SIG-M5 treated with dmso at 0.1 percent for 504 hours (cell line): ENCODE results near the gene SYNRG.
A peak's percentile ranks its signal among the peaks of the same experiment; 100 is the strongest.
"Not testable (repeated sequence)": the region's sequence is repeated elsewhere in the genome, so short reads cannot be mapped to it uniquely, and the experiment has no call there.

Source experiments
- DNase-seq: peaks from one replicate; lab custom pipeline; 2025; ENCODE audit not compliant: unreplicated experiment; lab: John Stamatoyannopoulos, UW

SYNRG gene

DNA sequence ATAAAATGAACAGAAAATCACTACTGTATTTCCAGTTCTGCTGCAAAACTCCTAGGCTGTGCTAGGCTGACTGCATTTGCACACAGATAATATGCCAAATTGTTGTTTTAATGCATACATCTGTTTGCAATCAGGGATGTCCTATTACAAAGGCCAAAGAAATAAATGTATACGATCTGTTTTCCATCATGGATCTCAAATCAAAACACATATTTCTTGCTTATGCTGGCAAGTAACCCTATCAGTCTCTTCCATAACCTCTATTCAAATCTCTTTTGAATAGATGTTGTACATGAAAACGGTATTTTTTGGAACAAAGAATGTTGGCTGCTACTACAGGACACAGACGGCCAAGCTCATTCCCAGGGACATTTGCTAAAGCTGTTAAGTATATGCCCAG is 62.9 kb downstream of the SYNRG start:
- no peak for DNase-seq

- DNase-seq, result no peak
Observed at GRCh38 chr17:37545486-37545885, 63.7 kb downstream of the SYNRG start.

- DNase-seq, result no peak
Observed at GRCh38 chr17:37543637-37544052, 65.6 kb downstream of the SYNRG start.

GRCh38 chr17:37541880-37542660 is 67.1 kb downstream of the SYNRG start:
- DNase-seq, result peak; percentile 22

DNA sequence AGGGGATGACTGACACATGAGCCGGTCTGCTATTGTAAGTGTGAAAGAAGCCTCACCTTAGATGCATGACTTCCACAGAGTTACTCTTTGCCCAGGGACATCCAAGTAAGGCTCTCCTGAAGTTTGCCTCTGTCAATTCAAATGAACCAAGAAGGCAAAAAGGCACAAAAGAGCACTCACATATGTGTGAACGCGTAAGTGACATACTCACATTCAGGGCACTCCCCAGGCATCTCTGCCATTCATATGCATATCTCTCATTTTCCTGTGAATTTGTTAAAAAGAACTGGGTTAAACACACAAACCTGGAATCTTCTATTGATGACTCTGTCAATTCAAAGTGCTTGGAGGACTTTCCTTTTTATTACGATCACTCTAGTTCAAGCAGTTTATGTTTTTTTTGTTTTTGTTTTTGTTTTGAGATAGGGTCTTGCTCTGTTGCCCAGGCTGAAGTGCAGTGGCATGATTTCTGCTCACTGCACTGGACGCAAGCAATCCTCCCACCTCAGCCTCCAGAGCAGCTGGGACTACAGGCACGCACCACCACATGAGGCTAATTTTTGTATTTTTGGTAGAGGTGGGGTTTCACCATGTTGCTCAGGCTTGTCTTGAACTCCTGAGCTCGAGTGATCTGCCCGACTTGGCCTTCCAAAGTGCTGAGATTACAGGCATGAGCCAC is 70.1 kb downstream of the SYNRG start:
- no peak for DNase-seq

DNA sequence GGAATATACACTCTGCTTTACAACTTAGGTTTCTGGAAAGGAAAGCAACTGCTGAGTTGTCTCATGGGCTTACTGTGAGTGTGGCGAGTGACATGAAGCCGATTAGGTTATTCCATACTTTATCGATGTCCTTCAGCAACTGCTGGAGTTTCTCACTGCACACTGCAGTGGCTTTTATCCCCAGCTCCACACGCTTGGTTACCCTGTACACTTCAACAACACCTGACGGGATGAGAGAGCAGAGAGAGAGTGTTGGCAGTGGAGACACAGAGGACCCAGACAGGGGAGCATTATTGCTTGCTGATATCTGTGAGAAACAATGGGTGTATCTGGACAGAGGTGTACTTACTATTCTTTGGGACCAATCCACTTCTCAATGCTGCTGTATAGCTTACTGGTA is 73.3 kb downstream of the SYNRG start:
- DNase-seq, result no peak

- no peak for DNase-seq
Observed at GRCh38 chr17:37532756-37533155, 76.5 kb downstream of the SYNRG start.

DNA sequence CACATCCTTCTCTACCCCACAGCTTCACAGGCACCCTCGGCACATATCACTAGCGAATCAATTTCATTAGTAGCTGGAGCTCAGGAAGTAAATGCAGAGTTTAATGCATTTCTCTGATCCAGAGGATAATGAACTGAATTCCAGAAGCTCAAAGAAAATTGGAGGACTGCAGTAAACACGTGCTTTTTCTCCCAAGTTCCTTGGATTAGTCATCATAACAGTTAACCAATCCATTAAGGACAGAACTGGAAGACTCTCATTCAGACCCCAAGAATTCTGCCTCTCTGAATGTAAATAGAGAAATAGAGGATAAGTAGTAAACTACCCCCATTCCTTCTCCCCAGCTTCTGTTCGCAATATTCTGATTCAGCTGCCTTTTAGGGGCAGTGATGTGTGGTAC is 78.8 kb downstream of the SYNRG start:
- DNase-seq, result no peak

DNA sequence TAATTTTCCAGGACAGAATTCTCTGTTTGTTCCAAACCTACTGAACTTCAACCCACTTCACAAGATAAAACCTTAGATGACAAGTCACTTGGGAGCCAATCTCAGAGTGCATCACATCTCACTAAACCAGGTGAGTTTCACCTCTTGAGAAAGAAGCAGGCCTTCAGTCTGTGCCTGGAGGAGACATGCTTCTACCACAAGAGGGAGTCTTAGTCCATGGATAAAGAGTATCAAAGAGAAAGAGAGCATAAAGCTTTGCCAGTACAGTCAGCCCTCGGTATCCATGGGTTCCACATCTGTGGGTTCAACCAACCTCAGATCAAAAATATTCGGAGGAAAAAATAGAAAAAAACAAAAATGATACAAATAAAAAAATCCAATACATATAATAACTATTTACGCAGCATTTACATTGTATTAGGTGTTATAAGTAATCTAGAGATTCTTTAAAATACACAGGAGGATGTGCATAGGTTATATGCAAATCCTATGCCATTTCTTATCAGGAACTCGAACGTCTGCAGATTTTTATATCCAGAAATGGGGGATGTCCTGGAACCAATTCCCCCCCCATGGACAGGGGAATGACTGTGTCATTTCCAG is 81.9 kb downstream of the SYNRG start:
- peak; percentile 58 for DNase-seq

DNA sequence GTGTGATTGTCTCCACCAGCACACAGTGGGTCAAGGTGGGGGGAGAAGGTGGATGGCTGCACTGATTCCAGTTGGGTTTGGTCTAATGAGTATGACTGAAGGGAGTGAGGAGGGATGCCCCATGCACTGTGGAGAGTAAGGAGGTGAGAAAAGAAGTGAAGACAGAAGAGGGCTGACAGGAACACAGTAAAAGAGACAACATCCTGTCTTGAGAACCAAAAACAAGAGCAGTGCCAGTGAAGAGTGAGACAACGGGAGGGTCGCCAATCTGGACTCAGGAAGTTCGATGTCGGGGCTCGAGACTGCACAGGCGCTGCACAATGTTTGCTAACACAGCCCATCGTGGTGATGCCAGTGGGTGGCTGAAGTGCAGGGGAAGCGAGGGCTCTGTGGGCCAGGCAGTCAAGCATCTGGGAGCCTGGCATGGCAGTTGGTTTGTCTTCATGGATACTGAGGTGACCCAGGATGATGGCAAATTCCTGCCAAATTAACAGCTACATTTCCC is 85.5 kb downstream of the SYNRG start:
- no peak for DNase-seq

DNA sequence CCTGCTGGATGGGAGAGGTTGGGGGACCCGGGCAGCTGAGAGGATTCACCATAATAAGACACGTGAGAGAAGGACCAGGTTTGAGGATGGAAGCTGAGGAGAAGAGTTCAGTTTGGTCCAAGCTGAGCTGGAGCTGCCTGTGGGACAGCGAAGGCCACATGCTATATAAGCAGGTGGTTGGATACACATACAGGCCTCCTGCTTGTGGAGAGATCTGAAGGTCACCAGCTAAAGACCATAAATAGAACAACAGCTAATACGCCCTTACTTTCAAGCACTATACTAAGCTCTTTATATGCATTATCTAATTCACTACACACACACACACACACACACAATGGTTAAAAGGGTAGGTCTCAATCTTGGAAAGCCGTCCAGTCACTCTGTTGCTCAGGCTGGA is 87.4 kb downstream of the SYNRG start:
- DNase-seq, result no peak

DNA sequence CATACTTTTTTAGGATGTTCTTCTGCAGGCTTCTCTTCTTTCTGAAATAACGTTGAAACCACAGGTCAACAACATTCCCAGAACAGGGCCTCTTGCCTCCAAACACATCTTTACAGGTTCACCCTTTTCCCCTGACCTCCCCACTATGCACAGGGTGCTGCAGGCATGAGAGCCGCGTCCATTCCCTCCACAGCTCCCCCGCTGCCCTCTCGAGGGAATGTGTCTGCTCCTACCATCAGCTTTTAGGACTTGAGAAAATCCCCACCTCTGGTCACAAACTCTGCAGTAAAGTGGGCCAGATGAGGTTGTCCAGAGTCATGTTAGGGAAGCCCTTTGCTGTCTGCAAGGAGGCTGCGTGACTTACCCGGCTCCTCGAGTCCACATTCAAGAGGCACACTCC is 89.0 kb downstream of the SYNRG start:
- no peak for DNase-seq

GRCh38 chr17:37519251-37519985 is 89.8 kb downstream of the SYNRG start:
- no peak for DNase-seq

DNA sequence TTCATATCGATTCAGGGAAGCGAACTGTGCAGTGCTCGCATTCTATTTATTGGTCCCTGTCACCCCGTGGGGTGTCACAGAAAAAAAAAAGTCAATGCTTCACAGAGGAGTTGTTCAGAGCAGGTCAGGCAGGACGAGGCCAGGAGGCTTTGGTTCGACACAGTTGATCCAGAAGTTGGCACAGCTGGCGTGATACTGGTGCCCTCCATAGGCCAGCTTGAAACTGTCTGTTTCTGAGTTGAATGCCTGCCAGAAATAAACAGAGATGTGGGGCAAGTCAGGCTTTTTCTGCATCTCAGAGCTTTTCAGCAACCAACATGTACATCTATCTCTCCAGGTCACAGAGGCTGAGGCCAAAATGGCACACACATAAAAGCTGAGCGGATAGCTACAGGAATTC is 90.4 kb downstream of the SYNRG start:
- no peak for DNase-seq

GRCh38 chr17:37517881-37518280 is 91.3 kb downstream of the SYNRG start:
- DNase-seq, result no peak

DNA sequence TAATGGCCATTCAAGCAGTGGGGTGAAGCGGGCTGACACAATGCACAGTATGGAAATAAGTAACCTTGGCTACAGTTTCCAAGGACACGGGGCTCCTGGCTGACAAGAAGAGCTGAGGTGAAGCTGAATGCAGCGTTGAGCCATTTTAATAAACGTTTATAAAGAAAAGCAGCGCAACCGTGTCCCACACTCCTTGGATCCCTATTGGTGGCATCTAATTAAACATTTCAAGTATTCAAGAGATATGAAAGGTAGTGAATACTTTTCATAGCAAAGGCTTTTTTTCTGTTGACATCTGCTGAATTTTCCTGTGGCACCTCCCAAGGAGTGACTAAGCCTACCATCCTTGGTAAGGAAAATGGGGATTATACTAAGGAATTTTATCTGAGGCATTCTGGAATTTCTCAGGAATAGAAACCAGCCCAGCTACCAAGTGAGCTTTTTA is 93.1 kb downstream of the SYNRG start:
- no peak for DNase-seq

DNA sequence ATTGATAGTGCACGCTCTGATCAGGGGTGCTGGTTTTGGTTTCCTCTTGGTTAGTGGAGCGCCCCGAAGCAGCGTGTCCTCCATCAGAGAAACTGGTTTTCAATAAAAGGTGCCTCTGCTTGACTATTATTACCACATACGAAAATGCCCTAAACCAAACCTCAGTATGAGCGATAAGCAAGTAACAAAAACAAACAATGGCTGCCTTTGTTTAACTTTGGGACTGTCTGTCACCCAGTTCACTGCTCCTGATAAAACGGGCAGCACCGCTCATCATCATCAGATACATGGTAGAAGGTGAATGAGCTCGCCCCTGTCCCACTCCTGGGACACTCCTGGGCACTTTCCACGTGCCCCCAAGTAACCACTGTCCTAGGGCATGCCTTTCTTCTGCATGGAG is 95.5 kb downstream of the SYNRG start:
- no peak for DNase-seq

GRCh38 chr17:37512442-37513068 is 96.7 kb downstream of the SYNRG start:
- DNase-seq, result no peak

- not testable (repeated sequence) for DNase-seq
Observed at GRCh38 chr17:37511642-37512041, 97.6 kb downstream of the SYNRG start.

GRCh38 chr17:37510056-37510455 is 99.2 kb downstream of the SYNRG start:
- no peak for DNase-seq

- DNase-seq, result no peak
Observed at GRCh38 chr17:37507111-37507510, 102.1 kb downstream of the SYNRG start.
